Measurements from ENCODE around the gene XKR3.
"Not testable (repeated sequence)": the region's sequence is repeated elsewhere in the genome, so short reads cannot be mapped to it uniquely, and the experiment has no call there.

Gene XKR3

GRCh38 chr22:16824716-16825687, at the start of gene XKR3:
XKR3 (minus strand) TSS chr22:16825411; CDS start chr22:16808073, 17,338 bp downstream.
- DNase-seq, result no peak

DNA sequence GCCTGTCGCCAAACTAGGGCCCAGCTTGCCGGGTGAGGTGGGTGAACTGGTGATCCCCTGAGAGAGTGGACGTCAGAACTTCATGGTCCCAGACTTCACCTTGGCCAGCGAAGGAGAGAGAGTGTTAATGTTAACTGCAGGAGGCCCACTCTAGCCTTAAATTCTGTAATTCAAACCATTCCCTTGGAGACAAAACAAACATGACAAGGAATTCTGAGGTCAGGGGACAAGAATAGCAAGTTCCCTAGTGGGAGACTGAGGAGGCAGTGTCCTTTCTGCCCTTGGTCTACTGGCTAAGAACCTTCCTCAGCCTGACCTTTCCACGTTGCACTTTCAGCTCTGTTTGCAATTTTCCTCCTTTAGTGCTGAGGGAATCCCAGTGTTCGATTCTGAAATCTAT, 44.4 kb upstream of the XKR3 start:
- DNase-seq, result not testable (repeated sequence)

GRCh38 chr22:16866167-16866566, 41.0 kb upstream of the XKR3 start:
- DNase-seq, result no peak

DNA sequence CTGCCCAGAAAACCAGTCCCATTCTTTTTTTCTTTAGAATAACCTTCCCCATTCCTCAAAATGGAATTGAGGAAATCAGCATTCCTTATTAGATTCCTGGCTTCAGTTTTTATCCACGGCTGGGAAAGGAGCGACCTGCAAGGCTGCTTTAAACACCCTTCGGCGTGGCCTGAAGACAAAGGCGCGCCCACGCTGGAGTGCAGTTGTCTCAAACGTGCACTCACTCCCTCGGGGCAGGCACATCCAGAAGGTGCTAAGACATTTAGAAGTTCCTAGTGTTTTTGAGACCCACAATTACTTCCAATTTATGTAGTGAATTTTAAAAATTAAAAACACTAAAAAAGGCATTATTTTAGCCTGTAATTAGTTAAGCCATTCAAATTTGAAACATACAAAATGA, 31.6 kb upstream of the XKR3 start:
- not testable (repeated sequence) for DNase-seq

DNA sequence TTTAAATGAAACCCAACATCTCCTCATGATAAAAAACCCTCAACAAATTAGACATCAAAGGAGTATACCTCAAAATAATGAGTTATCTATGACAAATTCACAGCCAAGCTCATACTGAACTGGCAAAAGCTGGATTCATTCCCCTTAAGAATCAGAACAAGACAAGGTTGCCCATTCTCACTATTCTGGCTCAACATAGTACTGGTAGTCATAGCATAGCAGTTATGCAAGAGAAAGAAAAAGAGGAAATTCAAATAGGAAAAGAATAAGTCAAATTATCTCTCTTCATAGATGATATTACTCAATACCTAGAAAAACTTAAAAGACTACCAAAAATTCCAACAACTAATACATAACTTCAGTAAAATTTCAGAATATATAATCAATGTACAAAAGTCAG, 29.4 kb upstream of the XKR3 start:
- DNase-seq, result no peak

GRCh38 chr22:16851268-16851996, 26.2 kb upstream of the XKR3 start:
- DNase-seq, result not testable (repeated sequence)

GRCh38 chr22:16847271-16847670, 22.1 kb upstream of the XKR3 start:
- no peak for DNase-seq

DNA sequence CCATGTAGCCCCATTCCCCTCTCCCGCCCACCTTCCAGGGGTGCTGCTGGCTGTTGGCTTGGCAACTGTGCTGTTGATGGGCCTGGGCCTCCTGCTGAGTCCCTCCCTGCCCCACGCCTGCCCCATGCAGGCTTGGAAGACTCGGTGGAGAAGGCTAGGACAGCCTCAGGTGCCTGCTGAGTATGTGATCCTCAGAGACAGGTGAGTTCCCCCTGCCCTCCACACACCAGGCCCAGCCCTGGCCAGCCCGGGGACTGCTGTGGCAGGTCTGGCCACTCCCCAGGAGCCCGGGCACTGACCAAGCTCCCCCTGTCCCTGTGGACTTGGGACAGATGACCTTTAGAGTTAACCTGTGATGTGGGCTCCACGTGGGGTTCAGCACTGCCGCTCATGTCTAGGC, 20.7 kb upstream of the XKR3 start:
- DNase-seq, result no peak

GRCh38 chr22:16845465-16845864, 20.3 kb upstream of the XKR3 start:
- no peak for DNase-seq

GRCh38 chr22:16844529-16844928, 19.3 kb upstream of the XKR3 start:
- DNase-seq, result no peak

DNA sequence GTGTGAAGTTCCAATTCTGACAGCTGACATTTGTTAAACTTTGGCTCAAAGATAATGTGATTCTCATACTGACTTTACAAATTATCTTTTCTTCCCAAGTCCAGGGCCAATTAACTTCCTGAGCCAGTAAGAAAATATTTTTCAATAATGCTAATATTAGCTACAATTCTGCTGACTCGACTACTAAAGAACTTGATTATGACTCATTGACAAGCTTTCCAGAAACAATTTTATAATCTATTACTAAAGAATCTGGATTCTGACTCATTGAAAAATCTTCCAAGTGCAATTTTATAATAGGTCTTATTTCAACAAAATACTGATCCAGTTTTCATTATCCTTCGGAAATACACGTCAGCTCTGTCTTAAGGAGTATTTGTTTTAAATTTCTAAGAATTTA, 12.9 kb upstream of the XKR3 start:
- DNase-seq, result no peak

- DNase-seq, result no peak
Observed at GRCh38 chr22:16834971-16835370, 9.8 kb upstream of the XKR3 start.

GRCh38 chr22:16831257-16831656, 6.0 kb upstream of the XKR3 start:
- DNase-seq, result no peak

GRCh38 chr22:16829985-16830384, 4.8 kb upstream of the XKR3 start:
- DNase-seq, result no peak

- no peak for DNase-seq
Observed at GRCh38 chr22:16828876-16829275, 3.7 kb upstream of the XKR3 start.

DNA sequence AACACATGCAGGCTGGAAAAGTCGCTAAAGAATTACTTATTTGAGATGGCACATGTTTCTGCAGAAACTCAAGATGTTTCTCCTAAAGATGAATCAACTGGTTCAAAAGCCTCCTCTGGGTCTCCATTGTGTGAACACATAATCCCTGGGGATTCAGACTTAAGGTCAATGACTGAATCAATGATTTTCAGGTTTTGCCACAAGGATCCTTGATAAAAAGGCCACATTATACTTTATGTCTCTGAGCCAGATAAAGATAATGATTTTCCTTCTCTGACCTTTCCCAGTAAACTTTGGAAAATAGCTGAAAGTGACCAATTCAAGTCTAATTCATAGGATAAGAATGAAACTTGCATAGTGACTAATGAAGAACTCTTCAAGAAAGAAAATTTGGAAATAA, 2.3 kb upstream of the XKR3 start:
- no peak for DNase-seq

DNA sequence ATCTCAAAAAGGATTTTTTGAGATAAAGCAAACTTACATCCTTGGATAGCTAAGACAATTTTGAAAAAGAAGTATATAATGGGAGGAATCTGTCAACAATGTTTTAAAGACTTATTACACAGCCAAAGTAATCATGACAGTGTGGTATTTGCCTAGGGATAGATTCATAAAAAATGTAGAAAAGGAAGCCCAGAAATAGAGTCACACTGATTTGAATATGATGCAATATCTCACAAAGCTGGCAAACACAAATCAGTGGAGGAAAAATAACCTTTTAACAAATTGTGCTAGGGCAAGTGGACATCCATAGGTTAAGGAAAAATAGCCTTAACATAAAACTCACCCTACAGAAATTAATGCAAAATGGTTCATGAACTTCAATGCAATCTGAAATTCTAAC, 6.0 kb downstream of the XKR3 start:
- DNase-seq, result no peak

- no peak for DNase-seq
Observed at GRCh38 chr22:16818538-16818937, 6.7 kb downstream of the XKR3 start.

DNA sequence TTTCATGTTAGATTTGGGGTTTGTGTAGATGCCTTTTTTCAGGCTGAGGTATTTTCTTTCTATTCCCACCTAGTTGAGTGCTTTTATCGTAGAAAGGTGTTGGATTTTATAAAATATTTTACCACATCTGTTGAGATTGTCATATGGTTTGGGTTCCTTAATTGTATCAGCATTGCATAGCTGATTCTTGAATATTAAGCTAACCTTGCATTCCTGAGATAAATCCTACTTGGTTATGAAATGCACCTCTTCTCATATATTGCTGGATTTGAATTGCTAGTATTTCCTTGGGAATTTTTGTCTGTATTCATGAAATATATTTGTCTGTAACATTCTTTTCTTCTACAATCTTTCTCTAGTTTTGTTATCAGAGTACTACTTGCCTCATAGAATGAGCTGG, 10.1 kb downstream of the XKR3 start:
- no peak for DNase-seq

DNA sequence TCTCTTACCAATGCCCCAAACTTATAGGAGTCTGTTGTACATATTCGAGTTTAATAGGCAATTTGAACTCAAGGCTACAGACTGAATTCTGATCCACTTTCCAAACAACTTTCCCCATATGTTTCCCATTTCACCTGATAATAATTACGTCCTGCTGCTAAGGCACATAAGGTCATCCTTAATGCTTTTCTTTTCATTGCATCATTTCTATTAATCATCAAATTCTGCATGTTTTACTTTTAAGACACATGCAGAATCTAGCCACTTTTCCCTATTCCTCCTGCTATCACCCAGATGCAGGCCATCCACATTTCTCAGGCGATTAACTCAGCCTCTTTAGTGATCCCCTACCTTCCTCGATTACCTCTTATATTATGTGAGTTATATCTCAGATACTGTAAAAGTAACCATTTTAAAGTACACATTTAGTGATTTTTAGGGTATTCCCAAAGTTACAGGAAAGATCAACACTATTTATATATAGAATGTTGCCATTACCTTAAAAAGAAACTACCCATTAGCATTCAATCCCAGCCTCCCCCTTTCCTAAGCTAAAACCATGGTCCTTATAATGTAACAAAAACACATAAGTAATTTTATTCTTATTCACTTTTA, 14.9 kb downstream of the XKR3 start:
- no peak for DNase-seq

- DNase-seq, result no peak
Observed at GRCh38 chr22:16808744-16809143, 16.5 kb downstream of the XKR3 start.

DNA sequence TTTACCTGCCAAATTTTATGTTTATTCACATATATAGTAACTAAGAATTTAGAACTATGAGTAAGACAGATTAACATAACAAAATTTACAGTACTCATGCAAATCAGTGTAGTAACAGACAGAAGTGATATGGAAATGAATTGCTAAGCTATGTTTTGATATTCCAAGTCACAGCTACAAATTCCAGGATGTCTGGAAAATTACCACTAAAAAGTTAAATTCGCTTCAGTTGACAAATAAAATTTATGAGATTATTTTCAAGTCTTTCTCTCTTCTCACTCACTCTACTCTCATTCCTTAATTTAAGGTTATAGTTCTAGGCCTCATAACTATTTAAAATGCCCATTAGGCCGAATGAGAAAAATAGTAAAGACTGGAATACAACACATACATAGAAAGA, 18.1 kb downstream of the XKR3 start:
- DNase-seq, result no peak

DNA sequence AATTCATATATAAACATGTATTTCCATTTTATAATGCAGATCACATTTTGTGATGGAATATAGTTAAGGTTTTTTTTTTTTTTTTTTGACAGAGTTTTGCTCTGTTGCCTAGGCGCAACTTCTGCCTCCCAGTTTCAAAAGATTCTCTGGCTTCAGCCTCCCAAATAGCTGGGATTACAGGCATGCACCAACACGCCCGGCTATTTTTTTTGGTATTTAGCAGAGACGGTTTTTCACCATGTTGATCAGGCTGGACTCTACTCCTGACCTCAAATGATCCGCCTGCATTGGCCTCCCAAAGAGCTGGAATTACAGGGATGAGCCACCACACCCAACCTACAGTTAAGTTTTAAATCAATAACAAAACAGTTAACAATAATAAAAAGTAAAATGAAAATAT, 18.8 kb downstream of the XKR3 start:
- DNase-seq, result no peak

GRCh38 chr22:16804882-16805281, 20.3 kb downstream of the XKR3 start:
- no peak for DNase-seq

All from right forelimb (tissue), 1 donor.